SU-DHL-6 (cell line): ENCODE measurements around the gene MEI1.

ENCODE experiments used
- H2AFZ ChIP-seq: fragments of 200-600 bp; sonication (generic); 2 replicates; pipeline ENCODE4 v1.6.1; 2014; ENCODE audit warnings: low read depth, mild to moderate bottlenecking, moderate library complexity, mixed read lengths, antibody characterized with exemption, low read length; ENCODE audit not compliant: severe bottlenecking
- H3F3A ChIP-seq: fragments of 200-600 bp; shearing (Covaris generic); 2 replicates; pipeline ENCODE4 v1.6.0; 2016; ENCODE audit warnings: antibody characterized with exemption, mild to moderate bottlenecking; ENCODE audit not compliant: insufficient read depth
- H3K27ac ChIP-seq: fragments of 200-600 bp; sonication (generic); 2 replicates; pipeline ENCODE4 v1.5.1; 2016; ENCODE audit warnings: low read depth, mild to moderate bottlenecking, low read length, moderate library complexity, mixed read lengths
- H3K27me3 ChIP-seq: fragments of 200-600 bp; sonication (generic), shearing (Covaris generic); 2 replicates; pipeline ENCODE4 v1.6.0; 2014; ENCODE audit warnings: mild to moderate bottlenecking, low read length
- H3K36me3 ChIP-seq: fragments of 200-600 bp; sonication (generic); 2 replicates; pipeline ENCODE4 v1.6.1; 2014; ENCODE audit warnings: mild to moderate bottlenecking, low read length, mixed read lengths
- H3K4me2 ChIP-seq: fragments of 300-600, 200-600 bp; shearing (Covaris generic), sonication (generic); 2 replicates; pipeline ENCODE4 v1.6.0; 2014; ENCODE audit warnings: low read length, low read depth, mild to moderate bottlenecking; ENCODE audit not compliant: poor library complexity, severe bottlenecking
- H3K4me3 ChIP-seq: fragments of 200-600 bp; sonication (generic); 2 replicates; pipeline ENCODE4 v1.5.1; 2014; ENCODE audit warnings: antibody characterized with exemption, low read length, mild to moderate bottlenecking, mixed read lengths; ENCODE audit not compliant: insufficient read depth, poor library complexity, severe bottlenecking
- H3K79me2 ChIP-seq: fragments of 200-600 bp; sonication (generic); 2 replicates; pipeline ENCODE4 v1.6.1; 2014; ENCODE audit warnings: mild to moderate bottlenecking, low read length, moderate library complexity; ENCODE audit not compliant: insufficient read depth
- H3K9ac ChIP-seq: fragments of 200-600 bp; sonication (generic); 2 replicates; pipeline ENCODE4 v1.7.0; 2014; ENCODE audit warnings: mild to moderate bottlenecking, low read length
- H3K9me2 ChIP-seq: fragments of 200-600 bp; sonication (generic); replicated peaks from 2 replicates; pipeline ENCODE4 v1.6.1; 2014; ENCODE audit warnings: low read length; ENCODE audit not compliant: insufficient read depth
- H3K9me3 ChIP-seq: fragments of 200-600 bp; sonication (generic); 2 replicates; pipeline ENCODE4 v1.6.1; 2014; ENCODE audit warnings: low read length, mixed read lengths; ENCODE audit not compliant: insufficient read depth
- H4K20me1 ChIP-seq: fragments of 200-600 bp; sonication (generic); 2 replicates; pipeline ENCODE4 v1.6.1; 2014; ENCODE audit warnings: low read depth, mild to moderate bottlenecking, antibody characterized with exemption, low read length, moderate library complexity, mixed read lengths
- EZH2phosphoT487 ChIP-seq: fragments of 200-600 bp; sonication (generic), shearing (Covaris generic); conservative IDR thresholded peaks from 2 replicates; pipeline ENCODE4 v1.6.1; 2018; ENCODE audit warnings: mild to moderate bottlenecking, antibody characterized with exemption, low read length, moderate library complexity, mixed read lengths
- TF ChIP-seq, protein P1 (sequence below): fragments of 200-600 bp; sonication (generic); IDR thresholded peaks from one replicate; pipeline ENCODE4 v1.5.1; 2017; ENCODE audit warnings: antibody characterized with exemption, mild to moderate bottlenecking, low read length, moderate library complexity; ENCODE audit not compliant: insufficient read depth, poor library complexity, severe bottlenecking

Gene MEI1

DNA sequence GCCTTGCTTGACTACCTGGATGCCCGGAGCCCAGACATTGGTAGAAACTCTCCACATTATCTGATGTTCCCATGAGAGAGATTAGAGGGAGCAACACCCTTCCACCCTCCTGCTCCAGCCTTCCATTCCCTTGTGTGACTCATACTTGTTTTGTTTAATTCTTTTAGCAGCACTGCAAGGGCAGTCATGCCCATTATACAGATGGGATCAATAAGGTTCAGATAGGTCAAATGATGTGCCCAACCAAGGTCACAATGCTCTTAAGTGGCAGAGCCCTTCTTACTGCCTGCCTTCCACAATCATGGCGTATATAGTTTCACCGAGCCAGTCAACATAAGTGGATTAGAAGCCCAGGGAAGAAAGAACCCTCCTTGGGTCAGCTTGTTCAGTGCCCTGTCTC lies 94.6 kb downstream of the MEI1 start:
- no peaks in the 10 kb centered on the region for H4K20me1 ChIP-seq
- TF ChIP-seq, protein P1, sequence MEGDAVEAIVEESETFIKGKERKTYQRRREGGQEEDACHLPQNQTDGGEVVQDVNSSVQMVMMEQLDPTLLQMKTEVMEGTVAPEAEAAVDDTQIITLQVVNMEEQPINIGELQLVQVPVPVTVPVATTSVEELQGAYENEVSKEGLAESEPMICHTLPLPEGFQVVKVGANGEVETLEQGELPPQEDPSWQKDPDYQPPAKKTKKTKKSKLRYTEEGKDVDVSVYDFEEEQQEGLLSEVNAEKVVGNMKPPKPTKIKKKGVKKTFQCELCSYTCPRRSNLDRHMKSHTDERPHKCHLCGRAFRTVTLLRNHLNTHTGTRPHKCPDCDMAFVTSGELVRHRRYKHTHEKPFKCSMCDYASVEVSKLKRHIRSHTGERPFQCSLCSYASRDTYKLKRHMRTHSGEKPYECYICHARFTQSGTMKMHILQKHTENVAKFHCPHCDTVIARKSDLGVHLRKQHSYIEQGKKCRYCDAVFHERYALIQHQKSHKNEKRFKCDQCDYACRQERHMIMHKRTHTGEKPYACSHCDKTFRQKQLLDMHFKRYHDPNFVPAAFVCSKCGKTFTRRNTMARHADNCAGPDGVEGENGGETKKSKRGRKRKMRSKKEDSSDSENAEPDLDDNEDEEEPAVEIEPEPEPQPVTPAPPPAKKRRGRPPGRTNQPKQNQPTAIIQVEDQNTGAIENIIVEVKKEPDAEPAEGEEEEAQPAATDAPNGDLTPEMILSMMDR, result no peak
- no peak for TF ChIP-seq EZH2phosphoT487

DNA sequence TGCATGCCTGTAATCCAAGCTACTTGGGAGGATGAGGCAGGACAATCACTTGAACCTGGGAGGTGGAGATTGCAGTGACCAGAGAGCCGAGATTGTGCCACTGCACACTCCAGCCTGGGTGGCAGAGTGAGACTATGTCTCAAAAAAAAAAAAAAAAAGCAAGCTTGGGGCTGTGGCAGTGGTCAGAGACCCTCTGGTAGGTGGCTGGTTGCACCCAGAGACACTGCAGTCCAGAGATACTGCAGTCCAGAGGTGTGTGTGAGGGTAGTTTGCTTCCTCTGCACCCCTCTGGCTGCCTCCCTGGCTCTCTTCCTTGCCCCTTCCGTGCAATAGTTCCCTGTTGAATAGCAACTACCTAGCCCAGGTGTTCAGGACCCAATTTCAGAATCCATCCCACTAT lies 99.4 kb downstream of the MEI1 start:
- Histone ChIP-seq H4K20me1 (no peaks in the 10 kb centered on the region), H2AFZ (no peak overlapping the region), H3K36me3 (no peaks in the 10 kb centered on the region), H3K9ac (no peak overlapping the region), H3K4me2 (no peak overlapping the region), H3K4me3 (no peak overlapping the region), H3K27ac (no peak overlapping the region), H3F3A (0 out of 2 replicates have a peak, but pooled peaks cover 3% of the 10 kb centered on the region), H3K79me2 (peaks cover 15% of the 10 kb centered on the region; the same call in 1 of the 2 replicates), H3K9me2 (no peaks in the 10 kb centered on the region), H3K9me3 (no peaks in the 10 kb centered on the region), H3K27me3 (no peaks in the 10 kb centered on the region)
- TF ChIP-seq EZH2phosphoT487, result no peak
- TF ChIP-seq, protein P1, result no peak

More for the DNA sequence above, 94.6 kb downstream of the MEI1 start:
- Histone ChIP-seq H3K4me2 (no peak overlapping the region), H3K9me2 (no peaks in the 10 kb centered on the region), H3K9me3 (no peaks in the 10 kb centered on the region), H2AFZ (no peak overlapping the region), H3K27me3 (no peaks in the 10 kb centered on the region), H3K4me3 (no peak overlapping the region), H3K27ac (no peak overlapping the region), H3K36me3 (no peaks in the 10 kb centered on the region), H3K9ac (no peak overlapping the region), H3F3A (no peaks in the 10 kb centered on the region), H3K79me2 (no peaks in the 10 kb centered on the region)

DNA sequence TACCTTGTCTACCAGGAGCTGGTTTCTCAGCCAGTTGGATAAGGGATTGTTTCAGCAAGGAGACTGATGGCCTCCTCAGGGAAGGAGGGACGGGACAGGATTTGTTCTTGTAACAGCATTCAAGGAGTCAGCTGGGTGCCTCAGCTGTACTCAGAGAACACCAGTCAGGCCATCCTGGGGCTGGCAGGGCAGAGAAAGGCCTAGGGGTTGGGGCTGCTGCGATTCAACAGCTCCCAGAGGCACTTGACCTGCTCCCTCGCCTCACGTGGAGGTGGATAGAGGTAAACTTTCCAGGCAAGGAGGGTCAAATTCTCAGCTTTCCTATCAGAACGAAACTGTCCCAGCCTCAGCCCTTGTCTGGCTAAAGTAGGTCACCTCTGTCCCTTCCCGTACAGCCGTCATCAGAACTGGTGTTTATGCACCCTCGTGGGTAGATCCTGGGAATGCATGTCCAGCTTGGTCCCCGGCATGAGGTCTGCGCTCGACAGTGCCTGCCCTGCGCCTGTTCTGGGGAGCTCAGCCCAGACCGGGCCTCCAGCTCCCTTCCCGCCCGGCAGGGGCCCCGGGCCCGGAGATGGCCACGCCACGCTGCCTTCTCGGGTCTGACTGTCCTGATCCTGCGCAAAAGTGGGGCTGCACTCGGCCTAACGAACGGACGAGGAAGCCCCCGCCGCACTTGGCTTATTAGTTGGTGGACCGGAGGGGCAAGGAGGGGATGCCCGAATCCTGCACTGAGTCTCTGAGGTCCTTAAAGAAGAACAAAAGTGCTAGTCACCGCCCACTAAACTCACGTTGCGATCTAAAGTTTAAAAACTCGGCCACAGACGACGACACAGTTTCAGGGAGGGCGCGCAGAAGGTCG lies 100.4 kb downstream of the MEI1 start:
- Histone ChIP-seq H3K27me3 (no peaks in the 10 kb centered on the region), H3K9me2 (no peaks in the 10 kb centered on the region), H2AFZ (peak overlapping the region; percentile 94), H3K9ac (peak overlapping the region; percentile 72), H3K4me2 (peak overlapping the region; percentile 83), H3K36me3 (no peaks in the 10 kb centered on the region), H3K79me2 (peaks cover 15% of the 10 kb centered on the region; the same call in 1 of the 2 replicates), H3K4me3 (peak overlapping the region; percentile 60), H3K9me3 (no peaks in the 10 kb centered on the region), H4K20me1 (no peaks in the 10 kb centered on the region), H3K27ac (no peak overlapping the region), H3F3A (0 out of 2 replicates have a peak, but pooled peaks cover 3% of the 10 kb centered on the region)
- no peak for TF ChIP-seq EZH2phosphoT487
- TF ChIP-seq, protein P1, result no peak
